Endometrium (tissue), 2 donors: ENCODE measurements around the gene CFHR4.
"Not testable (repeated sequence)": the region's sequence is repeated elsewhere in the genome, so short reads cannot be mapped to it uniquely, and the experiment has no call there.

Source experiments
- FAIRE-seq: peaks from 2 replicates; lab custom pipeline; 2012; peaks lifted over from hg19 to GRCh38; lab: Jason Lieb, UNC
- donor health status: control.
- donor health status: control.

CFHR4 gene

GRCh38 chr1:196887515-196888239 is at the start of gene CFHR4:
Gene CFHR4, plus strand, starts transcription at chr1:196888052. Its CDS starts 99 bp downstream, at chr1:196888151.
- FAIRE-seq: no peak

GRCh38 chr1:196849613-196850492 is 38.0 kb upstream of the CFHR4 start:
- not testable (repeated sequence) for FAIRE-seq

DNA sequence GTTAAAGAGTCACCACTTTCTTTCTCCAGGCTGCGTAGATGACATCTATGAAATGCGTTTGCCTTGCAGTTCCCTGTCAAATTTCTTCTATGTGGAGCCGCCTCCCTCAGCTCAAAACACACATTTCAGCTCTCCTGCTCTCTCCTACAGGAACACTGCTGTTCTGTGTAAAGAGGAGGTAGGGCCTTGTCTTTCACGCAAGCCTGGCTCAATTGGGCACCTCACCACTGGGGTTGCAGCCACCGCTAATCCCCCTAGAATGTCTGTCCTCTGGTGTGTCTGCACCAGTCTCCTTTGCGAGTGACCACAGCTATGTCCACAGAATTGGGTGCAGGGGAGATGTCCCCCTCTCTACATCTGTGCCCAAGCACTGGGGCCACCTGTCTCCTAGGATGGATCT is 31.8 kb upstream of the CFHR4 start:
- FAIRE-seq: no peak

GRCh38 chr1:196857188-196857587 is 30.7 kb upstream of the CFHR4 start:
- FAIRE-seq: no peak

GRCh38 chr1:196858811-196859210 is 29.0 kb upstream of the CFHR4 start:
- no peak for FAIRE-seq

- FAIRE-seq: no peak
Measured at GRCh38 chr1:196860323-196860884, 27.4 kb upstream of the CFHR4 start.

DNA sequence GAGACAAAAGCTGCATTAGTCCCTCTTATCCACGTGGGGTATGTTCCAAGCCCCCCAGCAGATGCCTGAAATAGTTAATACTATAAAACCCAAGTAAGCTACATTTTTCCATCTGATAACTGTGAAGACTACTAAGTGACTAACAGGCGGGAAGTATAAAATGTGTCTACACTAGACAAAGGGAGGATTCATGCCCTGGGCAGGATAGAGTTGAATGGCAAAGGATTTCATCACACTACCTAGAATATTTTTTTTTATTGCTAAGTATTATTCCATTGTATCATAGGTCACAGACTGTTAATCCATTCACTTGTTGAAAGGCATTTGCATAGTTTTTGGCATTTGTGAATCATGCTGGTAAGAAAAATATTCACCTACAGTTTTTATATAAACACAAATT is 26.4 kb upstream of the CFHR4 start:
- no peak for FAIRE-seq

GRCh38 chr1:196866974-196867373 is 20.9 kb upstream of the CFHR4 start:
- no peak for FAIRE-seq

DNA sequence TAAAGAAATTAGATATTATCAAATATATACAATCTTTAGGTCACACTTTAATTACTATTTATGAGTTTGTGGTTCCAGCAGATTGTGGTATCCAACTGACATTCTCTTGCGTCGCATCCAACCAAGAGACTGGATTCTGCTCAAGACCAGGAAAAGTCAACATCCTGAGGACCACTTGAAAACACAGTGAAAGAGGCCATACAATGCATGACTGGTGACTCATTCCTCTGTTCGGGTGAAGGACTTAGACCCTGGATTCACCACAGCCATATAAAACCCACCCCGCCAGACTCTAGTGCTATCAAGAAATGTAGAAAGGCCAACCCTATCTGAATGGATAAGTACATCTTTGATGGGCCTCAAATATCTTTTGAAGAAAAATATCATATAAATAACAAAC is 14.5 kb upstream of the CFHR4 start:
- no peak for FAIRE-seq

GRCh38 chr1:196875935-196876334 is 11.9 kb upstream of the CFHR4 start:
- FAIRE-seq: no peak

- no peak for FAIRE-seq
Measured at GRCh38 chr1:196877964-196878363, 9.9 kb upstream of the CFHR4 start.

GRCh38 chr1:196886560-196886959 is 1.3 kb upstream of the CFHR4 start:
- not testable (repeated sequence) for FAIRE-seq

GRCh38 chr1:196890668-196891067 is 2.8 kb downstream of the CFHR4 start:
- no peak for FAIRE-seq

DNA sequence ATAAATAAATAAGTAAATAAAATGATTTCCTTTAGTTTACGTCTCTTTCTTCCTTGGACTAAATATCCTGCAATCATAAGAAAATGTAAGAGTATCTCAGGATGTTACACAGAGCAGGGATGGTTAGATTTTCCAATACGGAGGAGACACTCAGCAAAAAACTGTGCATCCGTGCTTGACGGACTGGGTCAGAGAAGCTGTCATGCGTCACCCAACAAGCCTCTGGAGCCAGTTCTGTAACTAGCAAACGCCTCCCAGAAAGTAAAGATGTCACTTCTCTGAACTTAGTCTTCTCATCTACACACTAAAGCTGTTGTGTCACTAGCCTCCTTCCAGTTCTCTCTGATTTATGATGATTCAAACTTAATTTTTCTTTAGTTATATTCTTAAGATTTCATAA is 3.4 kb downstream of the CFHR4 start:
- FAIRE-seq: no peak

- no peak for FAIRE-seq
Measured at GRCh38 chr1:196896355-196896754, 8.5 kb downstream of the CFHR4 start.

DNA sequence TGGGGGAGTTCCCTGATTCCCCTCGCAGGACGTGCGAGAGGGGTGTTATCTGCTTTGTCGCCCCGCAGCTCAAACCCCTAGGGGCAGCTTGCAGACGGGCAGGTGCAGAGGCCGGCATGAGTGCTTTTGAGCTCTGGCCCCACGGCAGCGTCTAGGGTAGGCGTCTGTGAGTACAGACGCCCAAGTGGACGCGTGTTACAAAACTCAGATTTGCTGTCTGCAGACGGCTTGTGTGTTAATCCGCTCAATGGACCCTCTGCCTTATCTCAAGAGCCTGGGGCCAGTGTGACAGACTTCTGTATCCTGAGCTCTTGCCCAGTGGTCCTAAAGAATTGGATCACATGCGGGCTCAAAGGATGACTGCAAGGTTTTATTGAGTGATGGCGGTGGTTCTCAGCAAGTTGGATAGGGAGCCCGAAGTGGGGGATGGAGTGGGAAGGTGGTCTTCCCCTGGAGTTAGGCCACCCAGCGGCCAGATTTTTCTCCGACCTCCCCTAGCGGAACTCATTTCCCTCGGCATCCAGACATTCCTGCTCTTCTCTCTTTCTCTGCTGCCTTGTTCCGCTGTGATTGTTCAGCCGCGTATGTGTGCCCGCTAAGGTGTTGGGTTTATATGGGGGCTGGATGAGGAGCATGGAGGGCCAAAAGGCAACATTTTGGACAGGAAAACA is 9.4 kb downstream of the CFHR4 start:
- no peak for FAIRE-seq

- FAIRE-seq: no peak
Measured at GRCh38 chr1:196902344-196902743, 14.5 kb downstream of the CFHR4 start.

DNA sequence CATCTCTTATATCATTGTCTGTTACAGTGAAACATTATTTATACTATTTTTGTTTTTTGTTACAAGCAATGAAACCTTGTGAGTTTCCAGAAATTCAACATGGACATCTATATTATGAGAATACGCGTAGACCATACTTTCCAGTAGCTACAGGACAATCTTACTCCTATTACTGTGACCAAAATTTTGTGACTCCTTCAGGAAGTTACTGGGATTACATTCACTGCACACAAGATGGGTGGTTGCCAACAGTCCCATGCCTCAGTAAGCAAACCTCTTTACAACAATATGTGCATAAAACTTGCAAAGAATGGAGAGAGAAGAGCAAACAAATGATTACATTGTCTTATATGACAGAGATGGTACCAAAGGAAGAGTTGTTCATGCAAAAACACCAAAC is 22.4 kb downstream of the CFHR4 start:
- no peak for FAIRE-seq

GRCh38 chr1:196912283-196912682 is 24.4 kb downstream of the CFHR4 start:
- FAIRE-seq: not testable (repeated sequence)

GRCh38 chr1:196926839-196927238 is 39.0 kb downstream of the CFHR4 start:
- not testable (repeated sequence) for FAIRE-seq

DNA sequence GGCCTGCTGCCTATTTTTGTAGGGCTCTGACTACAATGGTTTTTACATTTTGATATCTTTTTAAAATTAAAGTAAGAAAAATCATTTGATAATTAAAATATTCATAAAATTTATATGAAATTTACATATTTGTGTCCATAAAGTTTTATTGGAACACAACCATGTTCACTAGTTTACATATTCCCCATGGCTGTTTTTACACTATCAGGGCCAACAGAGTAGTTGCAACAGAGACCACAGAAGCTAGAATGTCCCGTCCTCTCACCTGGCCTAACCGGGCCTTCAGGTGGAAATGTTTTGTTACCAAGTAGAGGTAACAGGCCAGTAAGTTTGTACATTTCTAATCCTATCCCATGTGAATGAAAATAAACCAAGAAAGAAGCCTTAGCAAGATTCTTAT is 45.0 kb downstream of the CFHR4 start:
- not testable (repeated sequence) for FAIRE-seq

- FAIRE-seq: no peak
Measured at GRCh38 chr1:196933531-196934189, 45.8 kb downstream of the CFHR4 start.
